CD4-positive, alpha-beta memory T cell (primary cell): ENCODE data around the gene BAG2. TPM values are rescaled to one million over a fixed set of nuclear protein-coding genes. Genes with fewer than 3 reads are reported as not detected.

ENCODE experiments used
- CTCF ChIA-PET: fragments of 350-600 bp; sonication (Branson Sonifier 250); formaldehyde crosslinking; loops from one replicate; lab custom pipeline; 2021; ENCODE audit warnings: inconsistent platforms; ENCODE audit not compliant: partially characterized antibody; lab: Charles Lee
- POLR2A ChIA-PET: fragments of 350-600 bp; sonication (Branson Sonifier 250); formaldehyde crosslinking; loops from one replicate; lab custom pipeline; 2021; ENCODE audit not compliant: partially characterized antibody; lab: Charles Lee
- DNase-seq, 5 donors: peaks; one replicate each; pipeline versions ENCODE4 v3.0.0 to v3.0.0-alpha.2; 2020 to 2022; ENCODE audit warnings: mixed read lengths in 1 of 5
- H3K27ac ChIP-seq: one replicate; pipeline ENCODE4 v1.7.0; 2013; ENCODE audit warnings: low read depth, low read length
- H3K27me3 ChIP-seq: 2 replicates; pipeline ENCODE4 v1.7.0; 2013; ENCODE audit warnings: mild to moderate bottlenecking, low read length, moderate library complexity; ENCODE audit not compliant: insufficient read depth
- H3K36me3 ChIP-seq: 2 replicates; pipeline ENCODE4 v1.7.0; 2013; ENCODE audit warnings: mild to moderate bottlenecking, low read length, moderate library complexity; ENCODE audit not compliant: insufficient read depth
- H3K4me1 ChIP-seq: 2 replicates; pipeline ENCODE4 v1.7.0; 2013; ENCODE audit warnings: mild to moderate bottlenecking, low read length, moderate library complexity; ENCODE audit not compliant: insufficient read depth
- H3K4me3 ChIP-seq, 2 donors: one replicate each; pipeline ENCODE4 v1.7.0; 2013; ENCODE audit warnings: low read length in 2 of 2, mild to moderate bottlenecking in 1 of 2
- H3K9me3 ChIP-seq, 2 donors: one replicate each; pipeline ENCODE4 v1.7.0; 2013; ENCODE audit warnings: low read length in 2 of 2, control low read depth in 1 of 2; ENCODE audit not compliant: control insufficient read depth in 1 of 2
- H3K27ac Mint-ChIP-seq, 7 donors: one replicate each; pipeline ENCODE4 v1.8.0; 2020 to 2021; ENCODE audit warnings: mixed read lengths in 7 of 7, mild to moderate bottlenecking in 6 of 7, inconsistent platforms in 3 of 7, moderate library complexity in 3 of 7
- H3K27me3 Mint-ChIP-seq, 2 donors: one replicate each; pipeline ENCODE4 v1.8.0; 2020 to 2021; ENCODE audit warnings: mixed read lengths in 2 of 2
- H3K36me3 Mint-ChIP-seq, 2 donors: one replicate each; pipeline ENCODE4 v1.8.0; 2020 to 2021; ENCODE audit warnings: mixed read lengths in 2 of 2, inconsistent platforms in 1 of 2, mild to moderate bottlenecking in 1 of 2
- H3K4me1 Mint-ChIP-seq, 4 donors: one replicate each; pipeline ENCODE4 v1.8.0; 2020 to 2021; ENCODE audit warnings: mixed read lengths in 4 of 4, mild to moderate bottlenecking in 1 of 4
- H3K4me3 Mint-ChIP-seq, 8 donors: one replicate each; pipeline ENCODE4 v1.8.0; 2020 to 2021; ENCODE audit warnings: mixed read lengths in 8 of 8, mild to moderate bottlenecking in 7 of 8, moderate library complexity in 6 of 8, inconsistent platforms in 3 of 8
- H3K9me3 Mint-ChIP-seq, 8 donors: one replicate each; pipeline ENCODE4 v1.8.0; 2020 to 2021; ENCODE audit warnings: mixed read lengths in 8 of 8, mild to moderate bottlenecking in 5 of 8, inconsistent platforms in 3 of 8, moderate library complexity in 1 of 8
- intact Hi-C: fragments of 100-400 bp; cut with micrococcal nuclease; formaldehyde crosslinking; loops from one replicate; pipeline ENCODE4 v1.15.1; 2023
- polyA plus RNA-seq, 2 donors: library from polyadenylated mRNA; unstranded; fragments of 300-500 nt; fragmentation: Illumina TruSeq; gene quantifications; one replicate each; pipeline ENCODE4 v1.2.3, GENCODE V29; 2021
- total RNA-seq, 2 experiments: library from RNA; stranded (reverse); gene quantifications; one replicate each; pipeline ENCODE4 v1.2.3, GENCODE V29; 2021

Gene BAG2
- 1 to 10 TPM; 3.5 to 3.7 TPM for total RNA-seq
- polyA plus RNA-seq, result 1 to 10 TPM; 2.6 to 3.6 TPM

- Histone ChIP-seq H3K9me3 (no peaks in the 10 kb centered on the region), H3K27ac (peak within 1 kb of the TSS; percentile 57), H3K36me3 (no peaks in the 10 kb centered on the region), H3K4me1 (peaks cover 13% of the 10 kb centered on the region), H3K4me3 (peak within 1 kb of the TSS; percentile 55 to 71), H3K27me3 (no peaks in the 10 kb centered on the region)
- peaks cover 4 to 9% of the 10 kb centered on the region in 2 donors for H3K36me3 Mint-ChIP-seq
- H3K27me3 Mint-ChIP-seq, result no peaks in the 10 kb centered on the region
- H3K4me3 Mint-ChIP-seq, result peak within 1 kb of the TSS; percentile 88 to 96 (median 92)
- ChIA-PET POLR2A (interaction anchor here (0.6 to 2.2 kb wide), 8 partner anchors 10 to 145 kb away, joined by 3 to 9 read pairs (median 4); partner anchors contain the start of genes PRIM2, RAB23 and ZNF451), CTCF (interaction anchor here (0.8 to 1.4 kb wide), 4 partner anchors 9 to 51 kb away, joined by 3 to 5 read pairs (median 4); no protein-coding TSS in a partner anchor)
- intact Hi-C loops, result loop anchor here (1.0 kb wide), 4 partner anchors 50 to 145 kb away; partner anchors contain the start of genes KIAA1586, PRIM2, RAB23 and ZNF451
- H3K27ac Mint-ChIP-seq, result peak within 1 kb of the TSS; percentile 78 to 98 (median 94)
- peak; percentile 83 to 93 (median 83) for DNase-seq
- no peaks in the 10 kb centered on the region for H3K9me3 Mint-ChIP-seq
- peaks cover 19 to 45% (median 27%) of the 10 kb centered on the region in 4 donors for H3K4me1 Mint-ChIP-seq
Observed at GRCh38 chr6:57172136-57173055, at the start of gene BAG2. Gene BAG2 (plus strand): TSS chr6:57172326. CDS start chr6:57172698, 372 bp downstream.

GRCh38 chr6:57123111-57123510 lies 49.0 kb upstream of the BAG2 start:
- peaks cover 12 to 25% (median 22%) of the 10 kb centered on the region in 4 donors for H3K4me1 Mint-ChIP-seq
- Histone ChIP-seq H3K9me3 (no peaks in the 10 kb centered on the region), H3K4me1 (no peaks in the 10 kb centered on the region), H3K27me3 (no peaks in the 10 kb centered on the region), H3K4me3 (no peak overlapping the region), H3K27ac (no peak overlapping the region), H3K36me3 (no peaks in the 10 kb centered on the region)
- intact Hi-C loops, result no loop called here
- no peak overlapping the region for H3K4me3 Mint-ChIP-seq
- H3K27ac Mint-ChIP-seq, result no peak overlapping the region
- ChIA-PET CTCF (no interaction called here), POLR2A (no interaction called here)
- no peaks in the 10 kb centered on the region for H3K27me3 Mint-ChIP-seq
- DNase-seq, result no peak
- H3K36me3 Mint-ChIP-seq, result peaks cover 51 to 52% of the 10 kb centered on the region in 2 donors
- H3K9me3 Mint-ChIP-seq, result peaks cover 0 to 3% (median 0%) of the 10 kb centered on the region in 8 donors

GRCh38 chr6:57127763-57128162 lies 44.4 kb upstream of the BAG2 start:
- peaks cover 32 to 50% of the 10 kb centered on the region in 2 donors for H3K36me3 Mint-ChIP-seq
- no peak overlapping the region for H3K4me3 Mint-ChIP-seq
- ChIA-PET POLR2A (no interaction called here), CTCF (no interaction called here)
- H3K4me3 ChIP-seq, result no peak overlapping the region
- H3K4me1 ChIP-seq, result no peaks in the 10 kb centered on the region
- H3K9me3 ChIP-seq, result no peaks in the 10 kb centered on the region
- no peaks in the 10 kb centered on the region for H3K27me3 Mint-ChIP-seq
- no peak overlapping the region for H3K27ac ChIP-seq
- H3K27me3 ChIP-seq, result no peaks in the 10 kb centered on the region
- peaks cover 12% of the 10 kb centered on the region for H3K36me3 ChIP-seq
- H3K4me1 Mint-ChIP-seq, result peaks cover 0 to 4% (median 3%) of the 10 kb centered on the region in 4 donors
- no peaks in the 10 kb centered on the region for H3K9me3 Mint-ChIP-seq
- intact Hi-C loops, result no loop called here
- no peak overlapping the region for H3K27ac Mint-ChIP-seq
- DNase-seq, result no peak

- Histone ChIP-seq H3K4me1 (no peaks in the 10 kb centered on the region), H3K27ac (no peak overlapping the region), H3K4me3 (no peak overlapping the region), H3K9me3 (no peaks in the 10 kb centered on the region), H3K36me3 (peaks cover 20% of the 10 kb centered on the region), H3K27me3 (no peaks in the 10 kb centered on the region)
- H3K27me3 Mint-ChIP-seq, result no peaks in the 10 kb centered on the region
- H3K9me3 Mint-ChIP-seq, result no peaks in the 10 kb centered on the region
- H3K36me3 Mint-ChIP-seq, result peaks cover 38 to 58% of the 10 kb centered on the region in 2 donors
- POLR2A ChIA-PET, result no interaction called here
- no peak overlapping the region for H3K4me3 Mint-ChIP-seq
- no peak for DNase-seq
- CTCF ChIA-PET, result interaction anchor here (1.0 to 1.5 kb wide), 2 partner anchors 14 to 91 kb away, joined by 3 to 4 read pairs; partner anchors contain the start of gene RAB23
- H3K4me1 Mint-ChIP-seq, result peaks cover 0 to 4% (median 0%) of the 10 kb centered on the region in 4 donors
- H3K27ac Mint-ChIP-seq, result no peak overlapping the region
- intact Hi-C loops, result no loop called here
Observed at GRCh38 chr6:57130661-57131177, 41.4 kb upstream of the BAG2 start.

GRCh38 chr6:57134954-57135353 lies 37.2 kb upstream of the BAG2 start:
- DNase-seq, result no peak
- Mint-ChIP-seq H3K36me3 (peaks cover 47 to 63% of the 10 kb centered on the region in 2 donors), H3K27ac (no peak overlapping the region), H3K4me3 (no peak overlapping the region), H3K4me1 (peaks cover 0 to 2% (median under 1%) of the 10 kb centered on the region in 4 donors), H3K9me3 (no peaks in the 10 kb centered on the region), H3K27me3 (no peaks in the 10 kb centered on the region)
- CTCF ChIA-PET, result interaction anchor here (1.6 kb wide), 1 partner anchor 19 kb away, joined by 3 read pairs; no protein-coding TSS in a partner anchor
- H3K36me3 ChIP-seq, result peaks cover 21% of the 10 kb centered on the region
- no peak overlapping the region for H3K4me3 ChIP-seq
- H3K27ac ChIP-seq, result no peak overlapping the region
- intact Hi-C loops, result no loop called here
- H3K27me3 ChIP-seq, result no peaks in the 10 kb centered on the region
- H3K9me3 ChIP-seq, result no peaks in the 10 kb centered on the region
- H3K4me1 ChIP-seq, result no peaks in the 10 kb centered on the region
- POLR2A ChIA-PET, result no interaction called here

- H3K4me1 Mint-ChIP-seq, result peaks cover 0 to 2% (median under 1%) of the 10 kb centered on the region in 4 donors
- Histone ChIP-seq H3K9me3 (no peaks in the 10 kb centered on the region), H3K4me3 (no peak overlapping the region), H3K27ac (no peak overlapping the region), H3K27me3 (no peaks in the 10 kb centered on the region), H3K36me3 (peaks cover 21% of the 10 kb centered on the region), H3K4me1 (no peaks in the 10 kb centered on the region)
- ChIA-PET POLR2A (no interaction called here), CTCF (interaction anchor here (1.6 kb wide), 1 partner anchor 18 kb away, joined by 3 read pairs; no protein-coding TSS in a partner anchor)
- H3K27me3 Mint-ChIP-seq, result no peaks in the 10 kb centered on the region
- no peak overlapping the region for H3K4me3 Mint-ChIP-seq
- intact Hi-C loops, result no loop called here
- no peaks in the 10 kb centered on the region for H3K9me3 Mint-ChIP-seq
- H3K36me3 Mint-ChIP-seq, result peaks cover 50 to 58% of the 10 kb centered on the region in 2 donors
- DNase-seq, result no peak
- peak overlapping the region in 1 of 7 donors; percentile 62 for H3K27ac Mint-ChIP-seq
Observed at GRCh38 chr6:57135885-57136284, 36.2 kb upstream of the BAG2 start.

- Histone ChIP-seq H3K9me3 (no peaks in the 10 kb centered on the region), H3K27ac (no peak overlapping the region), H3K27me3 (no peaks in the 10 kb centered on the region), H3K4me3 (no peak overlapping the region), H3K36me3 (peaks cover 20% of the 10 kb centered on the region), H3K4me1 (no peaks in the 10 kb centered on the region)
- intact Hi-C loops, result no loop called here
- Mint-ChIP-seq H3K27me3 (no peaks in the 10 kb centered on the region), H3K4me1 (peaks cover 0 to 3% (median under 1%) of the 10 kb centered on the region in 4 donors), H3K36me3 (peaks cover 61 to 64% of the 10 kb centered on the region in 2 donors), H3K4me3 (no peak overlapping the region), H3K9me3 (no peaks in the 10 kb centered on the region), H3K27ac (peak overlapping the region in 1 of 7 donors; percentile 58)
- ChIA-PET POLR2A (no interaction called here), CTCF (no interaction called here)
- DNase-seq, result no peak
Observed at GRCh38 chr6:57137350-57137749, 34.8 kb upstream of the BAG2 start.
